IPS-NIHi11 (cell line): ENCODE measurements around the gene TMC3.

Experiments used
- DNase-seq: peaks from one replicate; pipeline ENCODE4 v3.0.0; 2012; ENCODE audit warnings: mixed read lengths, low spot score

TMC3 gene

DNA sequence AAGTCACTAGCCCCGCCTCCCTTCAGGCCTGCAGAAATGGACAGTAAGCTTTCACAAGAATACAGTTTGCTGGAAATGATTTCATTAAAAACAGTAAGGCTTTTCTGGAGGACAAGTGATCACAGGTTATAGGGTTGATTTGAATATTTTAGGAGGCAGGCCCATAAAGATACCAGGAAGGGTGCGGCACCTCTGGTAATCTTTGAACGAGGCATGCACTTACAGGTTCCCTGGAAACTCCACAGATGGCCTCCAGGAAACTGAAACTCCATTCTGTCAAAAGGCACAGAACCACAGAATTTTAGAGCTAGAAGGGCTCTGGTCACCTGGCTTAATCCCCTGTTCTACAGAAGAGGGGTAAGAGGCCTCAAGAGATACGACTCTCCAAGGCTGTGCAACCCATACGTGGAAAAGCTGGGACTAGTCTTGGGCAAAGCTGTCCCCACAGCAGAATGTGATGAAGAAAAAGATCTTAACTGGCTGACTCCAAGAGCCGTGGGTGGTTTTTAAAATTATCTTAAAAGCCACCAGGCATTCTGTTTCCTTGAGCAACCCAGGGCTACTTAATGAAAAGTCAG is 51.2 kb downstream of the TMC3 start:
- DNase-seq, result no peak

DNA sequence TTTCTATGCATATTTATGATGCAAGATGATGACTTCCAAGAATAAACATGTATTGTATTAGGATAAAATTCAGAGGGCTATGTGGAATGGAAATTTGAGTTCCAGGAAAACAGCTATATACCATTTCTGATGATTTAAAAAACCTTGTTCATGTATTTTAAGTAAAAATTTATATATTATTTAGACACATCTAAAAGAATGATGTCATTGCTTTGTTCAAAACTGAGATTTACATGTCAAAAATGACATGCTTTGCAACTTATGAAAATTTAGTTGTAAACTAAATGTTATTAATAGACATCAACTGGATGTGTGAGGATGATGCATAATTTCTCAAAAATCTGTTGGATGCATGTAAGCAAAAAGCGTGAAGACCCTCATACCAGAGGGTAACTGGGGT is 52.3 kb downstream of the TMC3 start:
- DNase-seq, result no peak

DNA sequence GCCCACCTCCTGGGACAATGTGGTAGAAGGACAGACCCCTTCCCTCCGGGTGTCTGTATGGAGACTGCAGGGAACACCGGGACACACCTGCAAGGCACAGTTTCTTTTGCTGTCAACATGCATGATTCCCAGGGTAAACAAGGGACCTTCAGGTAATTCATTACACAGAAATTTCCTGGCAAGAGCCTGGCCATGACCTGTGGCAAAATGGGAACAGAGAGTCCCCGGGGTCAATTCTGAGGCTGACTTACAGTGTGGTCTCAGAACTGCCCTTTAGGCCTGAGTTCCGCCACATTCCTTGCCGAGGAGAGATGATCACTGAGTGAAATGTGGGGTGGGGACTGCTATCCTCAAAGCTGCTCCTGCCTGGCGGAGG is 56.4 kb downstream of the TMC3 start:
- DNase-seq, result no peak

DNA sequence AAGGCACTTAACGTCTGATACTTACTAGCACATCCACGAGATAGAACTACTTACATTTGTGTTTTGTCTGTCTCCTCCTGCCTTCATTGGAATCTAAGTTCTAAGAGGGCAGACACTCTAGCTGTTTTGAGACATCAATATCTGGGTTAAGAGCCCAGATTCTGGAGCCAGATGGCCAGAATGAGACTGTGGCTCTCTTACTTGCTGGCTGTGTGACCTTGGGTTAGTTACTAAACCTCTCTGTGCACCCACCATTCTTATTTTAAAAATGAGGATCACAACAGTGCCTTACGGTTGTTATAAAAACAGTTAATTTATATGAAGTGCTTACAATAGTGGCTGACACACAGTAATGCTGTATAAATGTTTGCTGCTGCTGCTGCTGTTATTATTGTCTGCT is 57.7 kb downstream of the TMC3 start:
- no peak for DNase-seq

DNA sequence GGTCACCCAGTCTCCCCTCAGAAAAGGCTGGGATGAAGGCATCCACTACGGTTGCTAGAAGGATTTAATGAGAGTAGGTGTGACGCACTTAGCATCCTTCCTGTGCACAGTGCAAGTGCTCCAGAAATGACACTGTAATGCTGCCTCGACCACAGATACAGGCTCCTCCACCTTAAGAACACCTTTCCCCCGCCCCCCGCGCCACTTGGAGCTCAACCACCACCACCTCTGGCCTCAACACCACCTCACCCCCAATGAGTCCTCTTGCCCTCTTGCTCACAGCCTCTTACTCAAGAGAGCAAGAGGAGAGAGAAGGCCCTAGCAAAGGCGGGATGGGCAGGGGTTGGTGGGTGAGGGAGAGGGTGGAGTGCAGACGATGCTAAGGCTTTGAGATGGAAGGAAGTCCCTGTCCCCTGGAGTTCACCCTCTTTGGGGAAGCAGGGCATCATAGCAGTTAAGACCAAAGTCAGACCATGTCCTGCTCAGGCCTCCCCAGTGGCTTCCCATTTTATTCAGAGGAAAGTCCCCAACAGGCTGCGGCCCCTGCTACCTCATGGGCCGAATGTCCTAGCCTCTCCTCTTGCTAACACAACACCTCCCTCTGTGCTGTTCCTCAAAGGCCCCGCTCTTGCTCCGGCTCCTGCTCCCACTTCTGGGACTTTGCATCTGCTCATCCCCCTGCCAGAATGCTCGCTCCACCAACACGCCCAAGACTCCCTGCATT is 58.4 kb downstream of the TMC3 start:
- no peak for DNase-seq

DNA sequence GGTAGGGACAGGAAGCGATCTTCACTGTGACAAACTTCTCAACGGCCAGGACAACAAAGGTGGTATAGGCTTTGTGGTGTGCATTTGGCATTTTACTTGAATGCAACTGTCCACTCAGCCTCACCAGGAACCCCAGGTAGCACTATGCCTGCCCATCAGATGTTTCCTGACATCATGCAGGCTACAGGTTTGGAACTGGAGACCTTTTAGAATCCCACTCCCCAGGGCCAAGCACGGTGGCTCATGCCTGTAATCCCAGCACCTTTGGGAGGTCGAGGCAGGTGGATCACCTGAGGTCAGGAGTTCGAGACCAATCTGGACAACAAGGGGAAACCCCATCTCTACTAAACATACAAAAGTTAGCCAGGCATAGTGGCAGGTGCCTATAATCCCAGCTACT is 59.6 kb downstream of the TMC3 start:
- DNase-seq, result no peak

DNA sequence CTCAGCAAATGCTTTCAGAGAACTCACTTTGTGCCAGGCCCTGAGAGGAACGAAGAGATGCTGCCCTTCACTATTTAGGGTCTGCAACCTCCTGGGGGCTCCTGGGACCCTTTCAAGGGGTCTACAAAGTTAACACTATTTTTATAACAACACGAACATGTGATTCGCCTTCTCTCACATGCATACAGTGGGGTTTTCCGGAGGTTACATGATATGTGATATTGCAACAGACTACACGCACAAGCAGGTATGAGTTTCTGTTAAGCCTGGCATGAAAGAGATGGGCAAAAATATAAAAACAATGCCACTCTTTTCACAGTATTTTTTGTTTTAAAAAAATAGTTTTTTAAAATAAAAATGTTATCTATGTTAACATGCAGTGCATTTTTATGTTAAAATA is 60.3 kb downstream of the TMC3 start:
- no peak for DNase-seq

DNA sequence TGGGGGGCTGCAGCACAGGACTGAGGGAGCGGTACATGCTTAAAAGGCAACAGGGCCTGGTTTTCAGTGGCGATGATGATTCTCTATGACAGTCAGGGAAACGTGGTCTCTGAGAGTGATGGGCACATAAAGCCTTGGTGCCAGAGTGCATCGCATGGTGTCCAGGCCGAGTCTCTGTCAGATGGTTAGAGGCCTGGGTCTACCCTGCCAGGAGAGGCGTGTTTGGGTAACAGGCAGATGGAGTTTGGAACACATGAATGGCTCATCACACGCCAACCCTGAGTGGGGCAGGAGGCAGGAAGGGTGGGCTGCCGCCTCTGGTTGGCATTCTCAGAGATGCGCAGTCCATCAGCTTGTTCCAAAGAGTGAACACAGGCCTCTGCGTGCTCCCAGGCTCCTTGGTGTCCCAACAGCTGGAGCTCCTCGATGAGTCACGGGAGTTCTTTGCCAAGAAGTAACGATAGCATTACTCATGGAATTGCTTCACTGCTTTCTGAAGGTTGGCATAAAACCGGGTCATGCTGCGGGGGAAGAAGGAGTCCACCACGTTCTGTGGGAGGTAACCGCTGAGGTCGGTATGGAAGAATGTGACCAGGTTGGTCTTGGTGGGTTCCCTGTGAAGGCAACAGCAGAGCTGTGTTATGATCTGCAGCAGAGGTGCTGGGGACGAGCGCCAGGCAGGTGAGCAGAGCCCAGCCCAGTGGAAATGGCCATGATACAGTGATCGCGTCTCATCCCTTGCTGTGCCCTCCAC is 61.0 kb downstream of the TMC3 start:
- DNase-seq, result peak; percentile 51

DNA sequence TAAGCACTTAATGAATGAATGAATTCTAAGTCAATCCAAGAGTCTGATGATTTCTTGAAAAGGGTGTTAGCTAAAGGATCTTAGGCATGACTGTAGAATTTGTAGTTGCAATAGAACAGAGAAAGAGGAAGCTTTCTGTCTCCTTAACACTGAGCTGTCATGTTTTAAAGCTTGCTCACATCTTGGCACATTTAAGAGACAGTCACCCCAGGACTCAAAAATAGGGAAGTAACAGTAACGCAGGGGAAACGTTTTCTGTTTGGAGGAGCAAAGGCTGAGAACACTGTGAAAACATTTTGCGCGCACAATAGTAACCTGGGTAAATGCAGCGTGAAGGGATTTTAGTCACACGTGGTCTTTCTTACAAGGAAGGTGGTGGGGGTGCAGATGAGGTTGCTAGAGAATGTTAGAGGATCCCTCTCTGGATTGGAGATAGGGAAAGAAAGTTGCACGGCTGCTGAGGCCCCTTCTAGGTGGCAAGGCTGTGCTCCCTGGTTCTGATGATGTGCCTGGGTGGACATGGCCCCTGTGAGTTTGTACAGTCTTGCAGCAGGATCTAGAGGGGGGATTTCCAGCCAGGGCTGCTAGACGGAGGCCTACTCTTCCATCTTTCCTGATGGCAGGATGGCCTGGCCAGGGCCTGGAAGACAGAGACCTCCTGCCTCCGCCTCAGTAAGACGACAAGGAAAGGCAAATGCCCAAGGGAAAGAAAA is 62.1 kb downstream of the TMC3 start:
- DNase-seq, result no peak

DNA sequence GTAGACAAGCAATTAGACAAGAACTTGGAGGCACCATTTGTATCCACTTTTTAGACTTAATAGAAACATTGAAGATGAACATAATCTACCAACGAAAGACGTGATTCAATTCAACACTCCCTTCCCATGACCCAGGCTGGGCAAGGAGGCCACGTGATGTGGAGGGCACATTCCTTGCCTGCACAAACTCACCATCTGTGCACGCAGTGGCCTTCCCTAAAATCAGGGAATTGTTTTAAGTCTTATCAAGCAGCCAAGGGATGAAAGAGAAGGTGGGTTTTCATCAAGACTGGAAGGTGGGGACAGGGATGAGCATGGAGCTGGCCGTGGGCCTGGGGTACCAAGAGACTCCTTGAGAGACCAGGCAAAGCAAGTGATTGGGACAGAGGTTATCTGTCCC is 63.5 kb downstream of the TMC3 start:
- no peak for DNase-seq

DNA sequence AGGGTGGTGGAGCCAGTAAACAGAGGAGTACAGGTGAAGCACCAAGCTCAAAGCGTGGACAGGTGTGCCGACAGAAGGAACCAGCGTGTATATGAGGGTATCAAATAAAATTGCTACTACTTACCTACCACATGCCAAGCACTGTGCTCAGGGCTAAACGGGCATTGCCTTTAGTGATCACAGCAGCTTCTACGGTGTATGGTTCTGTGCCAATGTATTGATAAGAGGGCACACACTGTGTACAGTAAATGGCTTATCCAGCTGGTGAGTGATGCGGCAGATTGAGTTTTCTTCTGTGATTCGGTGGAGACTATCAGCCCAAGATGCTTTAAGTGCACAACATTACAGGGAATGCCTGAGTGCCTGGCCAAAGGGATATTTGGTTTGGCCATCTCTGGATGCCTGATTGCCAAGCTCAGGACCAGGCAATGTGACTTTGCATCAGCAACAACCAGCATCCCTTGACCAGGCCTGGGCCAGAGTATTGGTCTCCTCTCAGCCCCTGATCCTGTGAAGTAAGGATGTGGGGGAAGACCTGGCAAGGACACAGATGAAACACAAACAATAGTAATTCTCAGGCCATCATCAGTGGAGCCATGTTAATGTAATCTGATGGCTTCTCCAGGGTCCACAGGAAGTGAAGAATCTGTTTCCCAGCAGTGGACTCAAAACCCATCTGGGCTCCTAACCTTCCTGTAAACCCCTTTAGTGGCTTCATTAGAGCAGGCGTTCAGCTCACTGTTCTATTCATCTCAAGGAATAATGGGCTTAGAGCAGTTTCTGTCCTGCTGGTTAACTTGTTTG is 64.2 kb downstream of the TMC3 start:
- no peak for DNase-seq

DNA sequence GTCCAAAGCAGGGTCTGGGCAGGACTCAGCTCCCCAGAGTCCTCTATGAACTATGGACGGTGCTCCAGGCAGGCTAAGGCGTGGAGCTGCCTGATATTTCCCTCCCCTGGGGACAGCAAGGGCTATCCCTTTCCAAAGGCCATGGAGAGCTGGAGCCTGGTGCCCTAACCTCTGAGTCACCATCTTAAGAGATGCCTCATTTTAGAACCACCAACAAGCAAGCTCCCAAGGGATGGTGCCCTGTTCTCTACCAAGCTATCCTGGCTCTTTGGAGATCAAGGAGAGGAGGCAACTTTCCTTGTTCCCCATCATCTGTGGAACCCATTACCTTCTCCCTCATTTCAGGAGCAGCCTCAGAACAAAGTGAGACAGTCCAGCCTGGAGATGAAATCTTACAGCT is 65.8 kb downstream of the TMC3 start:
- no peak for DNase-seq

DNA sequence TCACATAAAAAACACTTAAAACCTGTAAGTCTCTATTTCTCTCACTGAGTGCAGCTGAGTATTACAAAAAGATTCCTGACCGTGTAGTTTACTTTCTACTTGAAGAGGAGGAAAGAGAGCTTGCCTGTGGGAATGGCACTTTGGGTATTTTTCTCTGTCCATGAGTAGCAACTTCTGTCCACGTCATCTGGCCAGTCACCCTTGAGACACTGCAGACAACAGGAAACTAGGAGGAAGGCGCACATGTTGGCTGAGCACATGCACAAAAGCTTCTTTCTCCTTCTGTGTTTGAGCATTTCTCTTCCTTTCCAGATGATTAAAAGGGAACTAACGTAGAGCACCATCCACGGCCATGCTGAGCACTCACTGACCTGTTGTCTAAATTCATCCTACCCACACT is 69.8 kb downstream of the TMC3 start:
- no peak for DNase-seq

DNA sequence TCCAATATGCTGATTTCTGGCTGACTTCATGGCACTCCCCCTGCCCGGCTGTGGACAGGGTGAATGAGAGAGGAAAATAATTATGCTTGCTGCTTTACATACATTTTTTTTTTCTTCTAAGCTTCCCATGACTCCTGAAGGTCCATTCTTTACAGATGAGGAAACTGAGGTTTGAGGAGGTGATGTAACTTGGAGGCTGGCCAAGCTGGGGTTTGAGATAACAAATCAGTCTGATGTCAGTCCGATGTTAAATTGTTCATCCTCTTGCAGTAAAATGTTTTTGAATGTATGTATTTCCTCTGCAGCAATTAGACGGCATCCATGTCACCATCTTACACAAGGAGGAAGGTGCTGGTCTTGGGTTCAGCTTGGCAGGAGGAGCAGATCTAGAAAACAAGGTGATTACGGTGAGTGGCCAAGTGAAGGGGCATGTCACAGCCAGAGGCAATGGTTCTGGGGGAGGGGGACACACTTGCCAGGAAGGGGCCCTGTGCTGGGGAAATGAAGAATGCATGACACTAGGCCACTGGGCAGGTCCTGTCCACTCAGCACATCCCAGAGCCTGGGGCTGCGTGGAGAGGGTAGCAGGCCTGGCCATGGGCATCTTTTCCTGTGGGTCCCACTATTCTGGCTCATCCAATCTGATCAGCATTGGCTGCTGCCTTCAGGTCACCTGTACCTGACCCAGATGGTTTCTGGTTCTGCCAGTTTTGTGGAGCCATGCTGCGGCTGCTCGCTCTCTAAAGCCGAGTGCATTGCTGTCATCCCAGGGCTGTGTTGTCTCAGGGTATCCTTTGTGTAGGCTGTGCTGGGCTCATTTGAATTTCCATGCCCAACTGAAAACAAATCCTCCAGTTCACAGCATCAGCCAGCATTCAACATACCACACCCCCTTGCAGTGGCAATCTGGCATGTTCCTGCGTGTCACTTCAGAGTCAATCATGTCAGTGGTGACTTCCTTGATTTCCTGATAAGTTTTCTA is 70.5 kb downstream of the TMC3 start:
- DNase-seq, result peak; percentile 69

DNA sequence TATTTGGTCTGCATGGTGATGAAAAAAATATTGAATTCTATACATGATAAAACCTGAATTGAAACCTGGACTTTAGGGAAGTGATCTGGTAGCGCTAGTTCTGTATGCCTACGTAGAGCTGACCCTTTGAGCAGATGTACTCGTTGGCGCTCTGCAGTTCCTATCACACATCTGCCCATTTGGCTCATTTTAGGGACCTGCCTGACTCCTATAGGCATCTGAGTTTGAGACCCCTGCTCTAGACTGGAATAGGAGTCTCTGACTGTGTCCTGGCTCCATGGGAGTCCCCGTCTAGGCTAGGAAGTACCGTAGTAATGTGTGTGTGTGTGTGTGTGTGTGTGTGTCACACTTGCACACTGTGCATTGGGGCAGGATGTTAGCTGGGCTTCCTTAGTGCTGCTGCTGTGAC is 71.3 kb downstream of the TMC3 start:
- no peak for DNase-seq

DNA sequence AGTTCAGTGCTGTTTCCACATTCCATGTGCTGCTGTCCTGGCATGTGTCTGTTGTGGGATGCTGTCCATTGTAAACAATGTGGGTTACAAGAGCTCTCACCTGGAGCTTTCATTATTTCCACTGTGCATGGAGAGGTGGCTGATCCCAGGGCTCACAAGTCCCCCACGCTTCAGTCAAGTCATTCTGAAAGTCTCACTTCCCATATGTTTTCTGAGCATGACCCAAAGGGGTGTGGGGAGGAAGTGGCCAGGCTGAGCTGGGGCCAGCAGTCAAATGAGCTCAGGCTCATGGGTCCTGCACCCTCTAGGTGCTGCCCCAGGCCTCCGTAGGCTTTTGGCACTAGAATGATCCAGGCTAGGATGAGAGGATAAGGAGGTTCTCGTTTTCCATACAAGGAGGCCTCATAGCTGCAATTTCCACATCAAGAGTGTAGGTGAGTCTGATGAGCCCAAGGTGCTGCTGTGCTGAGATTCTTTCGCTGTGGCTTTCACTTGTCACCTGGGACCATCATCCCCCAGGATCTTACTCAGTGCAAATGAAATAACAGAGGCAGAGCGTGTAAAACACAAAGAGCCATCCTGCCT is 72.1 kb downstream of the TMC3 start:
- DNase-seq, result no peak

DNA sequence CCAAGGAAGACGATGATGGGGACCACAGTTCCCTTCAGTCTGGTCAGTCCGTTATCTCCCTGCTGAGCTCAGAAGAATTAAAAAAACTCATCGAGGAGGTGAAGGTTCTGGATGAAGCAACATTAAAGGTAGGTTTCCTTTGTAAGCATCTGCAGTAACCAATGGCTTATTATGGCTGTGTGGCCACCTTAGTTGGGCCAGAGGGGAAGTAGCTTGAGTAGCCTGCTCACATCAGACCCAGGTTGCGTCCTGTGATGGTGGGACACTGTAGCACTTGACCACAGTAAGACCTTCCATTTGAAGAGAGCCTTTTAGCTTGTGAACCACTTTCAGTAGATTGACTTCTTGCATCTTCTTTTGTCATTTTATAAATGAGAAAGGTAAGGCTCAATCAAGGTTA is 72.6 kb downstream of the TMC3 start:
- DNase-seq, result no peak

DNA sequence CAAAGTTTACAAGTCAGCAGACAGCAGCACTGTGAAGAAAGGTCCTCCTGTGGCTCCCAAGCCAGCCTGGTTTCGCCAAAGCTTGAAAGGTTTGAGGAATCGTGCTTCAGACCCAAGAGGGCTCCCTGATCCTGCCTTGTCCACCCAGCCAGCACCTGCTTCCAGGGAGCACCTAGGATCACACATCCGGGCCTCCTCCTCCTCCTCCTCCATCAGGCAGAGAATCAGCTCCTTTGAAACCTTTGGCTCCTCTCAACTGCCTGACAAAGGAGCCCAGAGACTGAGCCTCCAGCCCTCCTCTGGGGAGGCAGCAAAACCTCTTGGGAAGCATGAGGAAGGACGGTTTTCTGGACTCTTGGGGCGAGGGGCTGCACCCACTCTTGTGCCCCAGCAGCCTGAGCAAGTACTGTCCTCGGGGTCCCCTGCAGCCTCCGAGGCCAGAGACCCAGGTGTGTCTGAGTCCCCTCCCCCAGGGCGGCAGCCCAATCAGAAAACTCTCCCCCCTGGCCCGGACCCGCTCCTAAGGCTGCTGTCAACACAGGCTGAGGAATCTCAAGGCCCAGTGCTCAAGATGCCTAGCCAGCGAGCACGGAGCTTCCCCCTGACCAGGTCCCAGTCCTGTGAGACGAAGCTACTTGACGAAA is 74.3 kb downstream of the TMC3 start:
- no peak for DNase-seq

DNA sequence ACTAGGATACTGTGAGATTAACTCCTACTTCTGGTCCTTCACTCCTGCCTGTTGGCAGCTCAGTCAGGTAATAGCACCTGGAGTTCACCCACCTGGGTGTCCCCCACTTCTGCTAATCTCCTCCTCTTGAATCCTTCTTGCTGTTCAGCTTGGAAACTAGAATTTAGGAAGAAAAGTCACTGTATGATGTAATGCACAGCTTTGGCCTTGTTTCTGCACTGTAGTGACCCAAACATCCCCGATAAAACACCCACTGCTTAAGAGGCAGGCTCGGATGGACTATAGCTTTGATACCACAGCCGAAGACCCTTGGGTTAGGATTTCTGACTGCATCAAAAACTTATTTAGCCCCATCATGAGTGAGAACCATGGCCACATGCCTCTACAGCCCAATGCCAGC is 74.9 kb downstream of the TMC3 start:
- no peak for DNase-seq

DNA sequence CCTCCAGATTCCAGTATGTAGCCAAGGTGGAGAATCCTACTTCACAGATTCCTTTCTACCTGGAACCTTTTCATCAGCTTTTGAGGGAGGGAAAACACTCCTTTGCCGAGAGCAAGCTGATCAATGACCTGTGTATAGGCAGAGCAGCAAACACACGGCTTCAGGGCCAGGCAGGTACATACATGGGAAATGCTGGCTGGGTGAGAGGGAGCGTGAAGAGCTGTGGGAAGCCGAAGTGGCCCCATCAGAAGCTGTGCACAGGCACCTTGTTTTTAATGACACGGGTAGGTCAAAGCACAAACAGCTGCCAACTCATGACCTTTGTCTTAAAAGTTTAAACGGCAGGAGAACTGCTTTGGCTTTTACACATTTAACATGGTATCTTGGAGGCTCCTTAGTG is 75.4 kb downstream of the TMC3 start:
- no peak for DNase-seq
